Middle frontal gyrus (tissue), 1 donor: ENCODE results near the gene ZNF385A.

Experiments
- DNase-seq: peaks from one replicate; pipeline ENCODE4 v3.0.0-alpha.2; 2015; ENCODE audit warnings: low spot score; ENCODE audit errors: extremely low spot score

Gene ZNF385A

DNA sequence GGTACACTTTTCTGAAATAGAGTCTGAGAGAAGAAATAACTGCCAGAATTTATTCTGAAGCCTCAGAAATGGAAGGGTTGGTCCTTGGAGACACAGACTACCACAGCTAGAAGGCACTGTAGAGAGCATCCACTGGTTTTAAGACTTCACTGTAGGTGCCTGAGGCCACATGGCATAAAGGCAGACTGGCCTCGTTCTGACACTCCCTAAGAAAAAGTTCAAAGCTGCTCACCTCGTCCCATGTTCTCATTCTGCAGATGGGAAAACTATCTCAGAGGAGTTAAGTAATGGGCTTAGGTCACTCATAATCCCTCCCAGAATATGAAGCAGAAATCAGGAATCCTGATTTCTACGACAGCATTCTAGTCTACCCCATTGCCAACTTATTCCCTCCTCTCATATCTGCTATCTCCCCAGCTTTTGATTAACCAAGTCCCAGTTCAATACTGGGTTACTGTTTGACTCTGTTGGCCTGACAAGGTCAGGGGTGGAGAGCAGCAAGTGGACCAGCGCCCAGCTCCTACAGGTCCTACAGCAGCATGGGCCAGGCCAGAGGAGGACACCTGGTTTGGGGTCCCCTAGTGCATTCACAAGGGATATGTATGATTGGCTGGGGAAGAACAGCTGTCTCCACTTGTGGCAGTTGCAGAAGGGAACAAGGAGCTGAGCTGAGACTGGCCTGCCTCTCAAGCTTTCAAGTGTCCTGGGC is 30.8 kb upstream of the ZNF385A start:
- DNase-seq = no peak

DNA sequence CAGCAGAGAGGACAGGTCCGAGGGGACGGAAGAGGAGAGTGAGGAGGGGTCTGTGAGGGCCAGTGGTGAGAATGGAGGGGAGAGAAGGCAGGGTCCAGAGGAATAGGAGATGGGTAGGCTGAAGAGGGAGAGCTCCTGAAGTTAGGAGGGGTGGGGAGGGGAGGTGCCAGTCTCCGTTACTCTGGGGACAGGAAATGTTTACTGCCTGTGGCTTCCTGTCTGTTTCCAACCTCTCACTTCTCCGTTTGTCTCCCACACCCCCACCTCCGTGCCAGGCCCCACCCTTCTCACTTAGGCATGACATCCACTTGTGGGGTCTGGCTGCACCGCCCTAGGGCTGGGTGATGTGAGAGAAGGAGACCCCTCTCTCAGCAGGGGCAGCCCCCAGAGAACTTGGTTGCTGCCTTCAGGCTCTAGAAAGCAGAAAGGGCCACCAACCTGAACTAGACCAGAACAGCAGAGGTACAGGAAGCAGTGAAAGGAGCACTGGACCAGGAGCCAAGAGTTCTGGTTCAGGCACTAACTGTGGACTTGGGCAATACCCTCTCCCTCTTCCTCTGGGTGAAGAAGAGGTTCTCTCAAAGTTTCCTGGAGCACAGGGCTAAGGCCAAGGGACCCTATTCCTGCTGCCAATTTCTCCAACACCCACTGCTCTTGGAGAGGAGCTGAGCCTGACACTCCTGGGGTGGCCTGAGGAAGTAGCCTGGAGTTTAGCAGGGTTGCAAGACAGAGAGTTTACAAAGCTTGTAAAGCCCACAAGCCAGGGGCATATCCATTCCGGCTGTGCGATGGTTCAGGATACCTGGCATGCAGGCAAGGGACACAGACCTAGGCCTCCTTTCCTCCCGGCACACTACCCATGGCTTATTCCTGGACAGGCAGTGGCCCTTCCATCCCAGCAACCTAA is 29.0 kb upstream of the ZNF385A start:
- no peak for DNase-seq

DNA sequence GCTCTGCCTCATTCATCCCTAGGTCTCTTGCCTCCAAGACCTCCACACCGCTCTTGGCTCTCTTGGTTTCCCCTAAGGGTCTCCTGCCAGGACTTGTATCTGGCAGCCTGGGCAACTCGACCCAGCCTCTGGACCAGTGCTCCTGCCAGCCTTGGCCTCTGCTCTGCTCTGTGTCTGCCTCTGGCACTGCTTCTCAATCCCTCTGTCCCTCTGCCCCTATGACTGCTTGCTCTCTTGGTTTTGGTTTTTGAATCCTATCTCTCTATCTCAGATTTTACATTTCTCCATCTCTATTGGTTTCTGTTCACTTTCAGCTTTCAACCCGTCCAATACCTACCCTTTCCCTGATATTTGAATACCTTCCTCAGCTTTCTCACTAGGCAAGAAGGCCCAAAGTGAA is 28.3 kb upstream of the ZNF385A start:
- DNase-seq = no peak

DNA sequence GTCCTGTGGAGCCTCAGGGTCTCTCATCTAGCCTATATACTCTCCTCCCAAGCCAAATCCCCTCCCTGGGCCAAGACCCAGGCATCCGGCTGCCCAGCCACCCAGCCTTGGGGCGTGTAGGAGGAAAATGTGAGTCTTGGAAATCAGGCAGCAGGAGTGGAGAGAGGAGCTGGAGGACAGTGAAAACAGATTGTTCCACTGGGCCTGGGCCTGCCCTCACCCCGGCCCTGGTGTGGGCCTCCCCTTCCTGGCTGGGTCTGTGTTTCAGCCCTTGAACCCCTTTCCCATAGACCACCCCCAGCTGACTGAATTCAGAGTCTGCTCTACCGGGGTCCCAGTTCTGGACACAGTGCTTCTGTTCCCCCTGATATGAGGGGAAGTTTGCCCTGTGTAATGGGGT is 27.8 kb upstream of the ZNF385A start:
- DNase-seq = no peak

DNA sequence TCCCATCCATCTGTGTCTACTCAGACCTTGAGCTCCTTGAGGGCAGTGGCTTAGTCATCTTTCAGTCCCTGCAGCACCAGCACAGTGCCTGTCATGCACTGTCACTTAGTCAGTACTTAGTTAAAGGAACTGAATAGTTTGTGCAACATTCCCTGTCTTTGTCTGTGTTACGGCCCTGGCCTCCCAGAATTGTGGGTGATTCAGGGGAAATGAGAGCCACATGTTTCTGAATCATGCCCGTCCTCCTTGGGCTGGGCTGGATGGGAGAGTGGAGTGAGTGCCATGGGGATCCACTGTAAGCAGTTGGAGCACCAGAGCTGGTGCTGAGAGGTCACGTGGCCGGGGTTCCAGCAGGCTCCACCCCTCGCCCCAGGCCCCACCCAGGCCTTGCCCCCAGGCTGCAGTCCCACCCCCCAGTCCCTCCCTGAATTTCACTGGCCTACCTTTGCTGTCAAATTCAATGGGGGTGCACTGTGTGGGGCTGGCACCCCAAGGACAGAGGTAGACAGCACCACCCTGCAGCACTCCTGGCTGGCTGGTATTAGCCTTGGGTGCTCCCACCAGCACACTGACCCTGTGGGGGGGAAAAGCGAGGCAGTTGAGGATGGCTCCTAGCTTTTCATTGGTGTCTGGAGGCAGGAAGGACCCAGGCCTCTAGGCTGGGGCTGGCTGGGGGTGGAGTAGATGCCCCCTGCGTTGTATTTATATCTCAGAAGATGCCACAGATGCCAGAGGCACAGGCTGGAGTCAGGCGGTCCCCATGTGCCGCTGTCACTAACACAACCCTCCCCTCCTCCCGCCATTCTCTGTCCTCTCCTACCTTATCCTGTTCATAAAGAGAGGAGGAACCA is 27.1 kb upstream of the ZNF385A start:
- no peak for DNase-seq

DNA sequence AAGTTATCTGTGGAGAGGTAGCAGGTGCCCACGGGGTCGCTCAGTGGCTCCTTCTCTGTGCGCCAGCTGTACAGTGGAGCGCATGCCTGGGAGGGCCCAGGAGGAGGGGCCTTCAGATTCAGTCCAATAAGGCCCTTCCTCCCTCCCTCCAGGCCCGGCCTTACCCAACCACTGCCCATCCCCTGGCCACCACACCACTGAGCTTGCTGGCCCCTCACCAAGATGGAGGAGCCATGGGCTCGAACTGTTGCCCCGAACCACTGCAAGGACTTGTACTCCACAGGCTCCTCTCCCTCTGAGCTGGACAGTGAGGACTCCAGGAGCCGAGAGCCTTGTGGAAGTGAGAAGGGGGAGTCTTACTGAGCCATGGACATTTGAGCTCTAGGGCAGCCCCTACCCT is 24.7 kb upstream of the ZNF385A start:
- no peak for DNase-seq

DNA sequence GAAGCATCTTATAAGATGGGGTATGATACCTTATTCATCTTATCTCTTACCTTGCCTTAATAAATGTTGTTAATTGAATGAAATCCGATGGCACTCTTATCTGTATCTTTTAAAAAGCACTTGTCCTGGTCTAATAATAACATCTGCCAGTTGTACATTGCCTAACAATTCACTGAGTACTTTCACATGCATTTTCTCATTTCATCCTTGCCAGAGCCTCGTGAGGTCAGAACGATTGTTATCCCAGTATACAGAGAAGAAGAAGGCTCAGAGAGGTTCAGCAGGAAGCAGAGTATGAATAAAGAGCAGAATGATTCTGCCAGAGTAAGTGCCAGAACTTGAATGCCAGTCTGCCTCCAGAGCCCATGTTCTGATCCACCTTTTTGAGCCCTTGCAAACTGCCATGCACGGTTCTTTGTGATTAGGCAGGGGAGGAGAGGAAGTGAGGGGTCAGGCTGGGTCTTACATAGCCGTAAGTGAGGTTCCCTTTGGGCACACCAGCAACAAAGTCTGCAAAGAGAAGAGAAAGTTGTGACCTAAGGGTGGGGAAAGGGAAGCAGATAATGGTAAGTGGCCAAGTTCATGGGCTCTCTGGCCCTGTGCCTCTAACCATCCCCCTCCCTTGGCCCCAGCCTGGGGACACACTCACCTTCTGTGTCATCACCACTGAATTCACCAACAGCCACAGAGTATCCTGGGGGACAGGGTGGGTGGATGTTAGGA is 22.8 kb upstream of the ZNF385A start:
- no peak for DNase-seq

DNA sequence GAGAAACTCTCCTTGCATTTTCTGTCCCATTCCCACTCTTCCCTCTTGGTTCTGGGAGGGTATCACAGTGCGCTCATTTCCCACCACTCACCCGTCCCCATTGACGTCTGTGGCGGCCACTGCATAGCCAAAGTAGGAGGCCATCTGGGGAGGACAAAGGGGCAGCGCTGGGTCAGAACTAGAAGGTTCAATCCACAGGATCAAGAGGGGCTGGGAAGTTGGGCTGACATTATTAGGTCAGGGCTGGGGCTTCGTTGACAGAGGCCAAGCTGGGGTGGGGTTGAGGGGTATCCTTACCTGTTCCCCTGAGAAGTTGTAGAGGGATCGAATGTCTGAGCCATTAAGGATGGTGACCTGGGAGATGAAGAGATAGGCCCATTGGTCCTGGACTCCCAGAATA is 21.0 kb upstream of the ZNF385A start:
- no peak for DNase-seq

DNA sequence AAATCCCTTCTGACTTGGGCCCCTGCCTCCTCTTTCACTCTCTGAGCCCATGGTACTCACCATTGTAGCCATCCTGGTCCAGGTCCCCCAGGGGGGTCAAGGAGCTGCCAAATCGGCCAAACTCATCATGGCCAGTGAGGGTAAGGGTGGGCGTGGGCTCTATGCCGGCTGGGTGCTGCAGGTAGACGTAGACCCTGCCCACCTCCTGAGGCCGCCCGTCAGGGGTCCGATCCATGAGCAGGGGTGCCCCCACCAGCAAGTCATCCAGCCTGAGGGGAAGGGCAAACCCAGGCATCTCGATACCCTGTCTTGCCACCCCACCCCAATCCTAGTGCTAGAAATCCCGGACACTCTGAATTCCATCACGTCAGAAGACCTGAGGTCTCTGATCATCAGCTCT is 20.6 kb upstream of the ZNF385A start:
- DNase-seq = no peak

DNA sequence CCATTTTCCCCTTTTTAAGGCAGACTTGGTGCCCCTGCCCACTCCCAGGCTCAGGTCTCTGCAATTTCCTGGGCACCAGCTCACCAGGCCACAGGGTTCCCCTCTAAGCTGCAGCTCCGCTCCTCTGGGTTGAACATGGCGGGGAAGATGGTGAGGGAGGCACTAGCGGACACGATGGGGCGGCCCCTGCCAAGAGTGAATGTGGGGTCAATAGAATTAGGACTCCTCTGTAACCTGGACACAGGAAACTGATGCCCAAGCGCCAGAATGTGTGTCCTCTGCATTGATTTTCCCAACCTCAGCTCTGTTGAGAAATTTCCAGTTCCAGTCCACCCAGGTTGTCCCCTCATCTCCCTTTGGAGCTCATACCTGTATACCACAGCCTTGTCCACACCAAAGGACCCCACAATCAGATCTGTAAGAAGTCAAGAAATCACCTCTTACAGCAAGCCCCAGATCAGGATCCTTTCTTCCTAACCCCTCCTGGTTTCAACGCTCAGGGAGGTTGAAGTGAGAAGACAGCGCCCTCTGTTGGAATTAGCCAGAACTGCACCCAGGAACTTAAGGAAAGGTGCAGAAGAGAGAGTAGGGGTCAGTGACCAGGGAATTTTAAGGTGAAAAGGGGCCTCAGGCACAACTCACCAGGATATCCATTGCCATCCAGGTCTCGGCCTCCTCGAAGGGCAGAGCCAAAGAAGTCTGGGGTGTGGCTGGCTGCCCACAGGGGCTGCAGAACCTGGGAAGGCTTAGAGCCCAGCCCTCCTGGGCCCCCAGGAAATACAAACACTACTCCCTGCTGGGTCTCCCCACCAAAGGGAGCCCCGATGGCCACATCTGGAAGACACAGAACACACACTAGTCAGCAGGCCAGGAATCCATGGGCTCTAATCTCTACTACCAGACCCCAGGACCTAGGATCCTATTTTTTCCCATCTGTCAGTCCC is 19.8 kb upstream of the ZNF385A start:
- no peak for DNase-seq

DNA sequence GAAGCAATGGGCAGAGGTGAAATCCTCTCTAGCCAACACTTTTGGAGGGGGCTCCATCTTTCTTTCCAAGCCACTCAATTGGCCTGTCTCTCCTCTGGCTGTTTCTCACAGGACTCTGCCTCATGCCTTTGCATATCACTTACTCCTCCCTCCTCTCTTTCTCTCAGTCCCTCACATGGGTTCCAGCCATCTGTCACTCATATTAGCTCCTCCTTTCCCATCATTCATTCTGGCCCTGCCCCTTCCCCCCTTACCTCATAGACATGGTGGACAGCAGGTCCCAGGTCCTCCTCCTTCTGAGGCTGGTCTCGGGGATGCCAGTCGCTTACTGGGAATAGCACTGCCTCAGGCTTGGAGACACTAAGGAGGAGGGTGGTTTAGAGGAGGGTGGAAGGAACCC is 16.6 kb upstream of the ZNF385A start:
- no peak for DNase-seq

DNA sequence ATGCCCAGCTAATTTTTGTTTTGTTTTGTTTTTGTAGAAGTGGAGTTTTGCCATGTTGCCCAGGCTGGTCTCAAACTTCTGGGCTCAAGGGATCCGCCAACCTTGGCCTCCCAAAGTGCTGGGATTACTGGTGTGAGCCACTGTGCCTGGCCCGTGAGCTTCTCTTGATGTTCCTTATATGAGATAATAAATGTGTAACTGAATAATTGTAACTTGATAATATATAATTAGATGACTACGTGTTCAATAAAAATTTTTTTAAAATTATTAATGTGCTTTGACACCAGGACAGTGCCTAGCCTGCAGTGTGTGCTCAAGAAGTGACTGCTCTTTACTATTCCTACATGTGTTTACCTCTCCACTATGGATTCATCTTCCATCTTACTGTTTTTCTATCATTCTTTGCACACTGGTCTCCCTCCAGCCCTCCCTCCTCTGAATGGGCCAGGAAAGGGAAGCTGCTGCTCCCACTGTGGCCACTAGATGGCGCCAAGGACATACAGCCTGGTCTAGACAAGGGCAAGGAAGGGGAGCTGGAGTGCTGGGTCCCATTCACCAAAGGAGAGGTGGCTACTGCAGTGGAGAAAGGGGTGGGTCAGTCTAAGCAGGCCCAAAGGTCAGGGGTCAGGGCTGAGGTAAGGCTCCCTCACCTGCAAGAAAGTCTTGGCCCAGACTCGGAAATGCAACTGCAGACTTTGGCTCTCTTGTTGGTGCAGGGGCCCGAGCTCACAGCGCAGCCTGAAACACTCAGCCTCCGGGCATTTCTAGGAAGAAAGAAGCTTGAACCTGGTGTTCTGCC is 14.7 kb upstream of the ZNF385A start:
- peak; percentile 74 for DNase-seq

DNA sequence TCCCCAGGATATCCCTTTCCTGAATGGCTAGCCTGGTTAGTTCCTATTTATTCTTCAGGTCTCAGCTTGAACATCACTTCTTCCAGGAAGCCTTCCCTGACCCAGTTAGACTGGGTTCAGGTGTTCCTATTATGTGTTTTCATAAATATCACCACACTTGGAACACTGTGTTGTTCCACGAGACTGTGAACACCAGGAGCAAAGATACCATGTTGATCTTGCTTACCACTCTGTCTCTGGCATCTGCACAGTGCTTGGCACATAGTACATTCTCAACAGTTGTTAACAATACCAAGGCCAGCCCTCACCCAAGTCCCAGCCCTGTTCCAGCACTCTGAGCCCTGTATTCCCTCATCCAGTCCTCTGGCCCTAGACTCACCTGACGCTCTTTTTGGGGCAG is 13.7 kb upstream of the ZNF385A start:
- DNase-seq = no peak

DNA sequence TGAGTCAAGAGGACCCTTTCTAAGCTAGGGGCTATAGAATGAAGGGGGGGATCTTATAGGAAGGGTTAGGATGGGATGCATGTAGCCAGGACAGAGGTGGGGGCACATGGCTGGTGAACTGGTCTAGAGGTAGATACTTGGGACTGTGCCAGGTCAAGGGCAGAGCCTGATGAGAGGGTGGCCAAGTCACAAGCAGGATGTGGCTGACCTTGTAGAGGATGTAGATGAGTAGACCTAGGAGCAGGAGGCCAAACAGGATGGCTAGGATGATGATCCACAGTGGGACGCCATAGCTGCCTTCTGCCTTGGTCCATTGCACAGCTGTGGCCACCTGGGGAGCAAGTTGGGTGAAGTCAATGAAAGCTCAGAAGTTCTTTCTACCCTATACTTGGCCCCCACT is 12.6 kb upstream of the ZNF385A start:
- DNase-seq = no peak

DNA sequence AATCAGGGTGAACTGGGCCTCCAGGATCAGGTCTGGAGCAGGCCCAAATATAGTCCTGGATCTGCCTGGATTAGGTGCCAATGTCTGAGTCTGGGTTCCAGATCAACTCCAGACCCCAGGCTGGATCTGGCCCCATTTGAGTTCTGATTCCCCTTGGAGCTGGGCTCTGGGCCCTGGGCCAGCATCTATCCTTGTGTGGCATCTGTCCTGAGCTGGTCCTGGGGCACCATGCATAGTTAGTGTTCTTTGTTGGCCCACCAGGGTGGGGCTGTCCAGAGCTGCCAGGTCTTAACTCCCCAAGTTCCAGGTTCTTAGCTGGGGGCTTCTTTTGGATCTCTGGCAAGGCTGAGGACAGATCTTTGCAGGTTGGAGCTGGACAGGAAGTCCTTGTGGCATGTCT is 11.0 kb upstream of the ZNF385A start:
- no peak for DNase-seq

DNA sequence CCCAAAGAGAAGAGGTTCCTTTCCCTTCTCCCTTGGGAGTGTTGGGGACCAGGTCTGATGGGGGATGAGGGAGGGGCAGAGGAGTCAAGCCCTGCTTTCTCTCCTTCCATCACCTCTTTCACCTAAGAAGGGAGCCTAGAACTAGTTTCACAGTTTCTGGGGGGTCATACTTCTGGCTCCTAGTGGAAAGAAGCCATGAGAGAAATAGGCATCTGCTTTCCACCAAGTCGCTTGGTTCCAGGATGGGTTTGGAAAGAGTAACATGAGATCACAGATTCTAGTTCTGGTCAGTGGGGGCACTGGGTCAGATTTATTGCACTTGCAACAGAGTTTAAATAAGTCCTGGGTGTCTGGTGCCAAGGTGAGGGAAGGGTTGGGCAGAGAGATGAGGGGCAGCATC is 10.5 kb upstream of the ZNF385A start:
- no peak for DNase-seq

DNA sequence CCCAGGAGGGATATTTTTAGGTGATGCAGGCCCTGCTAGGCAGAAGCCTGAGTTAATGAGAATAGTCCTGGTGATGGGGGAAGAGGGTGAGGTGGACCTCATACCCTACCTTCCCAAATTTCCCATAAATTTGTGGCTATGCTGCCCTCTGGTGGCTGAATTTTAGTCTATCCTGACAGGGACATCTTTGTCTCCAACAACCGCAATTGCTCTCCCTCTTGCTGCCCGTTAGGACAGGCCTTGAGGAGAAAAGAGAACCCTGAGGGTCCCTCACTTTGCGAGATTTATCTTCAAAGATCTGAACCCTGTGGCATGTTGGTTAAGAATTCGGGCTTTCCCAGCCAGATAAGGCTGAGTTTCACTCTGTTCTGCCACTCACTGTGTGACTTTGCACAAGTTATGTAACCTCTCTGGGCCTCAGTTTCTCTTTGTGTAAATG is 9.8 kb upstream of the ZNF385A start:
- DNase-seq = peak; percentile 60

DNA sequence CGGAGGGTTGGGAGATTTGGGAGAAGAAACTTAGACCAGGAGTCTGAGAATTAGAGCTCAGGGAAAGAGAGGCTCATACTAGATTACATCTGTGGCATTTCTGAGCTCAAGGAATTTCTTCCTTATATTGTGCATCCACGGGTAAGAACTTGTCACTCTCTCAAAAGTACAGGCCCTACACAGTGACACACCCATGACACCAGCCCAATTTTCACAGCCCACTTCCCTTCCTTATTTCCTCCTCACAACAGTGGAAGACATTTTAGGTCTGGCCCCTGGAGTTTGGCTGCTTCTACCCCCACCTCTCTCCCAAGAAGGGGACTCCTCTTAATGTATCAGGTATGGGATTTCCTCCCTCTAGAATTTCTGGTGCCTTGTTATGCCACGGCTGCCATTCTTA is 9.2 kb upstream of the ZNF385A start:
- no peak for DNase-seq

DNA sequence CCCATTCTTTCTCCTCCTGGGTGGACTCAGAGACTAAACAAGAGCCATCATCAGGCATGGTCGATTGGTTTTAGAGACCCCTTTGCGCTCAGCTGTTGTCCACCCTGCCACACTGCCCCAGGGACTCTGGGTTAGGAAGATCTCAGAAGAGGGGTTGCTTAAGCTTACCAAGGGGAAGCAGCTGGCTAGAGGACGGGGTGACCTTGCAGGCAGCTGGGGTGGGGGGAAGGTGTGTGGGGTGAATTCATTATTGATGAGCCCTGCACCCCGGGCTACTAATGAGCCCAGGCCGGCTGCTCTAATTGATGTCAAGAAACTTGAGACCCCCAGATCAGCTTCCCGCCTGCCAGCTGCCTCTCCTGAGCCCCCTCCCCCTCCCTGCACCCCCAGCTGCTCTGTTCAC is 8.7 kb upstream of the ZNF385A start:
- DNase-seq = no peak
